HG03575 (cell line): ENCODE measurements around the gene EXD1.
"Not testable (repeated sequence)": the region's sequence is repeated elsewhere in the genome, so short reads cannot be mapped to it uniquely, and the experiment has no call there.

ENCODE experiments used
- ATAC-seq: cut with Tn5 transposase; IDR thresholded peaks from one replicate; pipeline ENCODE4 v1.9.1; 2021; ENCODE audit not compliant: unreplicated experiment, insufficient number of reproducible peaks, low FRiP score; ENCODE audit errors: extremely low read depth

Gene EXD1

DNA sequence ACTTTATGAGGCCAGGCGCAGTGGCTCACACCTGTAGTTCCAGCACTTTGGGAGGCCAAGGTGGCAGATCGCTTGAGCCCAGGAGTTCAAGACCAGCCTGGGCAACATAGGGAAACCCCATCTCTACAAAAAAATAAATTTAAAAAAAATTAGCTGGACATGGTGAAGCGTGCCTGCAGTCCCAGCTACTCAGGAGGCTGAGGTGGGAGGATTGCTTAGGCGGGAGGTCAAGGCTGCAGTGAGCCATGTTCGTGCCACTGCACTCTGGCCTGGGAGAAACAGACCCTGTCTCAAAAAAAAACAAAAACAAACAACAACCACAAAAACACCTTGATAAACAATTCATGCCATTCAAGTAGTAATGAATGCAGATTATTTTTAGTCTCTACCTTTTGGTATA is 4.7 kb upstream of the EXD1 start:
- ATAC-seq: not testable (repeated sequence)

DNA sequence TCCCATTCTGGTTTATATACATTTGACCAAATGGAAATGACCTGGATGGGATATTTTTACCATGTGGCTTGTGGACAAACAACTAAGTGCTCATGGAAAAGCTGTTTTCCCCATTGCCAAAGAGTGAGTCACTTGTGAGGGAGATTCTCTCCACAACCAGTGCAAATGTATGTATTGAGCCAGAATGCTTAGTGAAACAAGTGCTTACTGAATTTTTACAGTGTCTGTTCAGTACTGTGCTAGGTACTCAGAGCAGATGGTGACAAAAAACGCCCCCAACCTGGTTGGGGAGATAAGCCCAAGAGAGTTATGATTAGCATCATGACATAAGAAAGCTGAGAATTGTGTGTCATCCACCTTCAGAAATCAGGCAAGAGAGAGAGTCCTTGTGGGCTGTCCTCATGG is 2.8 kb upstream of the EXD1 start:
- no peak for ATAC-seq

DNA sequence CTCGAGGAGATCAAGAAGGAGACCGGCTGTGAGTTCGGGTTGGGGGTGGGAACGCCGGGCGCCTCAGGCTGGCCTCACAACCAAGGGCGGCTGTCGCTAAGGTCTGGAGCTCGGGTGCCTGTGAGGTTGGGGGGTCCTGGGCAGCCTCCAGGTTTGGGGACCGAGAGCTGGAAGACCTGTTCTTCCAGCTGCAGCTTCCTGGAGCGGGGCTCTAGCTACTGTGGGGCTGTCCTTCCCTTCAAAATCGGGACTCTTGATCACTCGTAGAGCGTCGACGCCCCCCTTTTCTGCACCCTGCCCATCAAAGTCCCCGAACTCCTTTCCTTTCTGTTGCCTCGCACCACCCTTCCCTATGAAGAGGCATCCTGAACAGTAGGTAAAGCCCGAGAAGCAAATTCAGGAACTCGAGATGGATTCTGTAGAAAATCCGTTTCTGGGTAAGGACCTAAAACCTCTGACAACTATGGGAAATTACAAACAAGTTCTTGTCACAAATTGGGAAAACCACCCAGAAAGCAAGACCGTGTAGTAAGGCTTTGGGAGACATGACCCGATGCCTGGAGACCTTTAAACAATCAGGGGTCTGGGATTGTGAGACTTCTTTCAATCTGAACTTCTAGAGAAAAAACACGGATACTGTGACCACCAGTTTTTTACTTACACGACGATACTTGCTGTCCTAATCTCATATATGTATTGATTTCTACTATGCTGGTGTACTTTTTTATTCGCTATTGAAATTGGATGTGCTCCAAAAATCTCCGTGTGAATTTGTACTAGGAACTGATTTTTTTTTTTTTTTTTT is 1.1 kb upstream of the EXD1 start:
- ATAC-seq: peak; percentile 10

- no peak for ATAC-seq
Measured at GRCh38 chr15:41230345-41230649, 260 bp downstream of the EXD1 start.

DNA sequence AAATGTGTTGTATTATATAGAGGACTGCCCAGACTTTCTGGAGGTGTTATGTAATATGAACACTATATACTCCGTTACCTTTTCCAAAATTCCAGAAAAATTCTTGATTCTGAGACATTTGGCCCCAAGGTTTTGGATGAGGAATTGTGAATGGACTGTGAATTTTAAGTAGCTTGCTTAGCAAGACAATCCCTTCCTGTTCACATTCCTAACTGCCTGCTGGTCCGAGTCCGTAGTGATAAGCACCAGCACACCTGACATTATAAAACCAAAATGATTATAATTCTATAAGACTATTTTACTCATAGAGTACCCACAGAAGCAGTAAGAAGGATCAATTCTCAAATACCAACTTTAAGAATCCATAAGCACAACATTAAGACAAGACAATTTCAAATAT is 11.2 kb downstream of the EXD1 start:
- no peak for ATAC-seq

DNA sequence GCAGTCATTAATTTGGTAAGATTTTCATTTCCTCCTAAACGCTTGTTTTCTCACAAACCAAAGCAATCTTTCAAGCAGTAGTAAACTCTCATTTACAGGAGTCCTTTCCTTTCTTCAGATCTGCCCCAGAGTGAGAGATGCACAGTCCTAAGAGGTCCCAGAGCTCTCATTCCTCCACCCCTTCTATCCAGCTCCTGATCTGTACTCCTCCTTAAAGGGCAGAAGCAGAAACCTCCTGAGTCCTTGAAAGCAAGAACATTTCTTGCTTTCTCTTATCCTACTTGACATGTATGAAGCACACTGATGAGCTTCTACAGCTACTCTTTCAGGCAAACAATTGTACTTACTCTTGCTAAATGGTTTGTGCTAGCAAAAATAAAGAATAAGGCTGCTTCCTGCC is 11.7 kb downstream of the EXD1 start:
- no peak for ATAC-seq

DNA sequence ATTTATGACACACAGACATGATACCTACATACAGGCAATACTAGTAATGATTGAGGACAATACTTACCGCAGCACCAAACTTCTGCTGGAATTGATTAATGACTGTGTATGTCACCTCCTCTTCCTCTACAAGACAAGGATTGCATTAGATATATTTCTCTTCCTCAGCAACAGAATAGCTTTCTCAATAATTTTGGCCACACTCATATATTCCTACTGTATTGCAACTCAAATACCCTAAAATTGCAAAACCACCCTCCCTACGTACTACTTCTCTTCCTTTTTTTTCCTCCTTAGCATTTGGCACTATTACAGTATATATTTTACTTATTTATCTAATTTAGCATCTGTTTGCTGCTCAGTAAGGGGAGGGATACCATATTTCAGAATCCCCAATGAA is 14.8 kb downstream of the EXD1 start:
- no peak for ATAC-seq

- no peak for ATAC-seq
Measured at GRCh38 chr15:41207687-41208448, 22.7 kb downstream of the EXD1 start.

- no peak for ATAC-seq
Measured at GRCh38 chr15:41205315-41205714, 25.2 kb downstream of the EXD1 start.

GRCh38 chr15:41203395-41203794 is 27.2 kb downstream of the EXD1 start:
- no peak for ATAC-seq

DNA sequence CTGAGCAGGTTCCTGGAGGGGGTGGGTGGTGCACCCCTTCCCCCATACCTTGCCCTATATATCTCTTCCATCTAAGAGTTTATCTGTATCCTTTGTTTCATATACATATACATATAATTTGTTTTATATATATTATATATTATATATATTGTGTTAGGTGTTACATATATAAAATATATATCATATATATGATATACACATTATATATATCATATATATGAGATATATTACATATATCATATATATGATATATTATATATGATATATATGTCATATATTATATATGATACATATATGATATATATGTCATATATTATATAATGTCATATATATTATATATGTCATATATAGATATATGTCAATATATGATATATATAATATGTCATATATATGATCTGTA is 31.1 kb downstream of the EXD1 start:
- ATAC-seq: no peak

DNA sequence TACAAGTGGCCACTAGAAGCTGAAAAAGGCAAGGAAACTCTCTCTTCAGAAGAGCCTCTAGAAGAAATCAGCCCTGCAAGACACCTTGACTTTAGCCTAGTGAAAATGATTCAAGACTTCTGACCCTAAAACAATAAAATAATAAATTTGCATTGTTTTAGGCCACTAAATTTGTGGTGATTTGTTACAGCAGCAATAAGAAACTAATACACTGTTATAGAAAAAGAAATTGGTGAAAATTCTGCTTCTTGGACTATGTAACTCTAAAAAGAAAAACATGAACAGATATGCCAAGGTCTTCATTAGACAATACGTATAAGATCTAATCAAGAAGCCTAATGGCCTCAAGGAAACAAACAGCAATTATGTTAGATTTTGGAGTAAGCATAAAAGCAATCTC is 36.1 kb downstream of the EXD1 start:
- no peak for ATAC-seq

- ATAC-seq: no peak
Measured at GRCh38 chr15:41183581-41183980, 47.0 kb downstream of the EXD1 start.

GRCh38 chr15:41182266-41182665 is 48.3 kb downstream of the EXD1 start:
- no peak for ATAC-seq

DNA sequence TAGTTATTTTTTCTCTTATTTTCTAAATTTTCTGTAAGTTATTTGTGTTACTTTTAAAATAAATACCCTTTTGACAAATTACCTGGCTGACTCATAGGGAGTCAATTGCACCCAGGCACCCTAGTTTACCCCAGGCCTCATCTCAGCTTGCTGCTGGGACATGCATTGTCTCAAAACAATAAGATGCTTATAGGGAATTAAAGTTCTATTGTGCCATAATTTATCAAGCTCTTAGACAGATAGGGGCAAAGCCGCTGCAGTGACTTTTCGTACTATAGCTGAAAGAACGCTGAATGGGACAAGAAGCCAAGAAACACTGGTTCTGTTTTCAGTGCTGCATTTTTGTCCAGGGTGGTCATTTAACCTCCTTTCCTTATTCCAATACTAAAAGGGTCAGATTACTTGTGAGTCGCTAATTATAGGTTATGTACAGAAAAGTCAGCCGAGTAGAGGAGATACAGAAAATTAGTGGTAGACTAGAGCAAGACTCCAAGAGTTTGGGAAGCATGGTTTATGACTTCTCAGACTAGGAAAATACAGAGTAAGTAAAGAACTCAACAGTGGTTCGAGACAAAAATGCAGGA is 50.3 kb downstream of the EXD1 start:
- ATAC-seq: no peak

DNA sequence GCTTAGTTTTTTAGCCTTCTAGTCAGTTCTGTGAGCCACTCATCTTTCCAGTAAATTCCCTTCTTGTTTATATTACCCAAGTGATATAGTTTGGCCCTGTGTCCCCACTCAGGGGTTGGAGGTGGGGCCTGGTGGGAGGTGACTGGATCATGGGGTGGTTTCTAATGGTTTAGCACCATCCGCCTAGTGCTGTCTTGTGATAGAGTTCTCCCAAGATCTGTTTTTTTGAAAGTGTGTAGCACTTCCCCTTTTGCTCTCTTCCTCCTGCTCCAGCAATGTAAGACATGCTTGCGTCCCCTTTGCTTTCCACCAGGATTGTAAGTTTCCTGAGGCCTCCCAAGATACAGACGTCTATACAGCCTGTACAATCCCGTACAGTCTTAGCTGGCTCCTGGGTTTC is 60.8 kb downstream of the EXD1 start:
- ATAC-seq: no peak

GRCh38 chr15:41169086-41169485 is 61.5 kb downstream of the EXD1 start:
- ATAC-seq: no peak

DNA sequence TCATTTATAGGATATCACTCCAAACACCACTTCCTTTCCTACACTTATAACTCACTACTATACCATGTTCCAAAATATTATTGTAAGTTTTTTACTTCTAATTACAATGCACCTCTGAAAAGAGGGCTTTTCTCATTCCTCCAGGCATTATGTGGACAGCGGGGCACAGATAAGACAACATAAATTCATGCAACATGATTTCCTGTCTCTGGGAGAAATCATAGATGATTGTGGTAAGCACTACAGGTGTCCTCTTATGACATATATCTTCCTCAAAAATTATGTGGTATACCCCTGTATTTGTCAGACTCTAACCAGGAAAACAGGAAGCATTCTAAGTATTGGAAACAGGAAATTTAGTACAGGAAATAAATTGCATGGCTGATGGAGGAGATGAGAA is 68.8 kb downstream of the EXD1 start:
- ATAC-seq: no peak

DNA sequence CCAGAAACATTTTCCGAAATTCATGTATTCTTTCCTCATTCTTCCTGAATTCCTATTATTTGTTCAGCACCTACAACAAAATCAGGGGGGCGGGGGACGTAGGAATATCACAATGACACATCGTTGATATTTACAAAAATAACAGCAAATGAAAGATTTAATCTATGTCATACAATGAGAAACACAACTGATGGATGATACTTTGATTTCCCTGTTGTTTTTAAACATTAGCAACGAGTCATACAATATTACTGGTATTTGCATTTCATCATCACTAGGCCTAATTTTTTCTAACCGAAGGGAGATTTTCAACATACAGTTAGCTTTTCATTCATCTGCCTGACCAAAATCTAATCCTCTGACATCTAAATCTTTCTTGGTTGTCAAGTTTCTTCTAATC is 69.2 kb downstream of the EXD1 start:
- no peak for ATAC-seq

GRCh38 chr15:41160639-41161315 is 69.8 kb downstream of the EXD1 start:
- no peak for ATAC-seq
